ENCODE data around the gene METTL8. TPM values are rescaled to one million over a fixed set of nuclear protein-coding genes. Genes with fewer than 3 reads are reported as not detected.

METTL8 gene
- total RNA-seq, 1 experiment from 2014 or later, result 22.4 TPM

DNA sequence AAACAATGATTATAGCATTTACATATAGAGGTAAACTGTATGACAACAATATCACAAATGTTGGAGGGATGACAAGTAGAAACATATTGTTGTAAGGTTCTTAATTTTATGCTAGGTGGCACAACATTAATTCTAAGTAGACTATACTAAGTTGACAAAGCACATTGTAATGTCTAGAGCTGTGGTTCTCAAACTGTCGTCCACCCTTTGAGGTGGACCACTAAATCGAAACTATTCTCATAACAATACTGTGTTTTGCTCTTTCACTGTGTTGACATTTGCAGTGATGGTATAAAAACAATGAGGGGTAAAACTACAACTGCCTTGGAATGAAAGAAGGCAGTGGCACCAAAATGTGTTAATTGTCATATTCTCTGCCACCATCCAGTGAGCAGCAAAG is 66.1 kb downstream of the METTL8 start:
- no peaks in the 10 kb centered on the region for H3K27me3 Mint-ChIP-seq (ENCODE audit: unreplicated experiment)
- DNase-seq, result no peak
- CTCF ChIA-PET, result no interaction called here
- H3K4me1 Mint-ChIP-seq (ENCODE audit: low read depth, unreplicated experiment), result peaks cover 8% of the 10 kb centered on the region
- H3K4me3 Mint-ChIP-seq (ENCODE audit: low read depth, unreplicated experiment), result no peak overlapping the region
- no peak overlapping the region for H3K27ac Mint-ChIP-seq (ENCODE audit: unreplicated experiment)
- intact Hi-C loops (cut with micrococcal nuclease; ENCODE audit: unreplicated experiment), result no loop called here
- H3K36me3 Mint-ChIP-seq (ENCODE audit: insufficient read depth, unreplicated experiment), result no peaks in the 10 kb centered on the region
- no TSS peak for BruUV-seq (replicated peaks)
- peaks cover 16% of the 10 kb centered on the region for H3K9me3 Mint-ChIP-seq (ENCODE audit: low read depth, unreplicated experiment)
- TF ChIP-seq, protein P1, sequence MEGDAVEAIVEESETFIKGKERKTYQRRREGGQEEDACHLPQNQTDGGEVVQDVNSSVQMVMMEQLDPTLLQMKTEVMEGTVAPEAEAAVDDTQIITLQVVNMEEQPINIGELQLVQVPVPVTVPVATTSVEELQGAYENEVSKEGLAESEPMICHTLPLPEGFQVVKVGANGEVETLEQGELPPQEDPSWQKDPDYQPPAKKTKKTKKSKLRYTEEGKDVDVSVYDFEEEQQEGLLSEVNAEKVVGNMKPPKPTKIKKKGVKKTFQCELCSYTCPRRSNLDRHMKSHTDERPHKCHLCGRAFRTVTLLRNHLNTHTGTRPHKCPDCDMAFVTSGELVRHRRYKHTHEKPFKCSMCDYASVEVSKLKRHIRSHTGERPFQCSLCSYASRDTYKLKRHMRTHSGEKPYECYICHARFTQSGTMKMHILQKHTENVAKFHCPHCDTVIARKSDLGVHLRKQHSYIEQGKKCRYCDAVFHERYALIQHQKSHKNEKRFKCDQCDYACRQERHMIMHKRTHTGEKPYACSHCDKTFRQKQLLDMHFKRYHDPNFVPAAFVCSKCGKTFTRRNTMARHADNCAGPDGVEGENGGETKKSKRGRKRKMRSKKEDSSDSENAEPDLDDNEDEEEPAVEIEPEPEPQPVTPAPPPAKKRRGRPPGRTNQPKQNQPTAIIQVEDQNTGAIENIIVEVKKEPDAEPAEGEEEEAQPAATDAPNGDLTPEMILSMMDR (IDR thresholded peaks at IDR 0.05; ENCODE audit: unreplicated experiment), result no peak

- intact Hi-C loops (cut with micrococcal nuclease; ENCODE audit: unreplicated experiment), result no loop called here
- peaks cover 8% of the 10 kb centered on the region for H3K4me1 Mint-ChIP-seq (ENCODE audit: low read depth, unreplicated experiment)
- TF ChIP-seq, protein P1 (IDR thresholded peaks at IDR 0.05; ENCODE audit: unreplicated experiment), result no peak
- DNase-seq, result no peak
- H3K27ac Mint-ChIP-seq (ENCODE audit: unreplicated experiment), result no peak overlapping the region
- no TSS peak for BruUV-seq (replicated peaks)
- H3K9me3 Mint-ChIP-seq (ENCODE audit: low read depth, unreplicated experiment), result peaks cover 16% of the 10 kb centered on the region
- no peaks in the 10 kb centered on the region for H3K36me3 Mint-ChIP-seq (ENCODE audit: insufficient read depth, unreplicated experiment)
- H3K4me3 Mint-ChIP-seq (ENCODE audit: low read depth, unreplicated experiment), result no peak overlapping the region
- CTCF ChIA-PET, result no interaction called here
- H3K27me3 Mint-ChIP-seq (ENCODE audit: unreplicated experiment), result no peaks in the 10 kb centered on the region
Measured at GRCh38 chr2:171365778-171366177, 68.0 kb downstream of the METTL8 start.

DNA sequence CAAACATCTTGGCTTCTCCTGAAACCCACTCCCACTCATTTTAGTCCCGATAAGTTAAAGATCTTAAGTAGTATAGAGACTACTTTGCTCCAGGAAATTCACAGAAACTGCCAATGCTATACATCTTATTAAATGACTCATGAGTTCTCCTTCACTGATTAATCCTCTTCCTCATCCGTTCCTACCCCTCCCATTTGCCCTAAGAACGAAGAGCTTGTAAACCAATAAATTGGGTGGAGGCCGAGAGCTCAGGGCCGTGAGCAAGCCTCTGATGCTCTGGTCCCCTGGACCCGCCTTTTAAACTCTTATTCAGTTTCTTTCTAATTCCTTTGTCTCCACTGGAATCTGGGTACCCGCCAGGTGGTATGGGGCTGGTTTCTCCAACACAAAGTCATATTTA is 68.6 kb downstream of the METTL8 start:
- Mint-ChIP-seq H3K9me3 (ENCODE audit: low read depth, unreplicated experiment) (peaks cover 16% of the 10 kb centered on the region), H3K4me3 (ENCODE audit: low read depth, unreplicated experiment) (no peak overlapping the region), H3K27ac (ENCODE audit: unreplicated experiment) (no peak overlapping the region), H3K36me3 (ENCODE audit: insufficient read depth, unreplicated experiment) (no peaks in the 10 kb centered on the region), H3K4me1 (ENCODE audit: low read depth, unreplicated experiment) (peaks cover 8% of the 10 kb centered on the region), H3K27me3 (ENCODE audit: unreplicated experiment) (no peaks in the 10 kb centered on the region)
- CTCF ChIA-PET, result no interaction called here
- intact Hi-C loops (cut with micrococcal nuclease; ENCODE audit: unreplicated experiment), result no loop called here
- DNase-seq, result no peak
- no TSS peak for BruUV-seq (replicated peaks)
- TF ChIP-seq, protein P1 (IDR thresholded peaks at IDR 0.05; ENCODE audit: unreplicated experiment), result no peak

DNA sequence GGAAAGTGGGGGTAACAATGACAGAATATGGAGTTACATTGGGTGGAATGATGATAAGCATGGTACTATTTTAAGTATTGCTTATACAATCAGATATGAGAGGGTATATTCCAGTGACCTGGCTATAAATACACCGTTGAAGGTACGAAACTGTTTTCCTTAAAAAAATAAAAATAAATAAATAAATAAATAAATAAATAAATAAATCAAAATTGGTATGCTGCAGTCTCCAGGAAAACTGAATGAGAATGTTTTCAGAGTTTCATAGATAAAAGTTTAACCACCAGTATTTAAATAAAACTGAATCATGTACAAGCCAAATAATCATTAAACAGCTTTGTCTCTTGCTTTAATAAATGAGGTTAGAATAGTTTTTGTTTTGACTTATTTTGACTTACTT is 71.4 kb downstream of the METTL8 start:
- DNase-seq, result no peak
- no peak overlapping the region for H3K4me3 Mint-ChIP-seq (ENCODE audit: low read depth, unreplicated experiment)
- no peaks in the 10 kb centered on the region for H3K36me3 Mint-ChIP-seq (ENCODE audit: insufficient read depth, unreplicated experiment)
- BruUV-seq (replicated peaks), result no TSS peak
- intact Hi-C loops (cut with micrococcal nuclease; ENCODE audit: unreplicated experiment), result no loop called here
- CTCF ChIA-PET, result no interaction called here
- H3K4me1 Mint-ChIP-seq (ENCODE audit: low read depth, unreplicated experiment), result peaks cover 8% of the 10 kb centered on the region
- TF ChIP-seq, protein P1 (IDR thresholded peaks at IDR 0.05; ENCODE audit: unreplicated experiment), result no peak
- no peak overlapping the region for H3K27ac Mint-ChIP-seq (ENCODE audit: unreplicated experiment)
- peaks cover 15% of the 10 kb centered on the region for H3K9me3 Mint-ChIP-seq (ENCODE audit: low read depth, unreplicated experiment)
- no peaks in the 10 kb centered on the region for H3K27me3 Mint-ChIP-seq (ENCODE audit: unreplicated experiment)
